Measurements from ENCODE around the gene TPSG1.
"Not testable (repeated sequence)": the region's sequence is repeated elsewhere in the genome, so short reads cannot be mapped to it uniquely, and the experiment has no call there.

TPSG1 gene

GRCh38 chr16:1260101-1260680, 35.1 kb upstream of the TPSG1 start:
- no peak for DNase-seq (ENCODE audit: low read depth)
- no peak overlapping the region for H3K4me3 ChIP-seq (ENCODE audit: low read depth, low read length)
- TF ChIP-seq CTCF (IDR thresholded peaks at IDR 0.05; ENCODE audit: low read depth, low read length, missing control alignments), result no peak

GRCh38 chr16:1259760-1260068, 34.6 kb upstream of the TPSG1 start:
- no peak for TF ChIP-seq CTCF (IDR thresholded peaks at IDR 0.05; ENCODE audit: low read depth, low read length, missing control alignments)
- no peak for DNase-seq (ENCODE audit: low read depth)
- no peak overlapping the region for H3K4me3 ChIP-seq (ENCODE audit: low read depth, low read length)

GRCh38 chr16:1258906-1259759, 34.1 kb upstream of the TPSG1 start:
- H3K4me3 ChIP-seq (ENCODE audit: low read depth, low read length), result no peak overlapping the region
- DNase-seq (ENCODE audit: low read depth), result no peak
- no peak for TF ChIP-seq CTCF (IDR thresholded peaks at IDR 0.05; ENCODE audit: low read depth, low read length, missing control alignments)

GRCh38 chr16:1258225-1258600, 33.1 kb upstream of the TPSG1 start:
- no peak for DNase-seq (ENCODE audit: low read depth)
- H3K4me3 ChIP-seq (ENCODE audit: low read depth, low read length), result no peak overlapping the region
- no peak for TF ChIP-seq CTCF (IDR thresholded peaks at IDR 0.05; ENCODE audit: low read depth, low read length, missing control alignments)

- no peak overlapping the region for H3K4me3 ChIP-seq (ENCODE audit: low read depth, low read length)
- no peak for TF ChIP-seq CTCF (IDR thresholded peaks at IDR 0.05; ENCODE audit: low read depth, low read length, missing control alignments)
- DNase-seq (ENCODE audit: low read depth), result no peak
Observed at GRCh38 chr16:1257561-1258224, 32.6 kb upstream of the TPSG1 start.

GRCh38 chr16:1256874-1257322, 31.8 kb upstream of the TPSG1 start:
- no peak for TF ChIP-seq CTCF (IDR thresholded peaks at IDR 0.05; ENCODE audit: low read depth, low read length, missing control alignments)
- no peak for DNase-seq (ENCODE audit: low read depth)
- H3K4me3 ChIP-seq (ENCODE audit: low read depth, low read length), result no peak overlapping the region

GRCh38 chr16:1256296-1256873, 31.3 kb upstream of the TPSG1 start:
- H3K4me3 ChIP-seq (ENCODE audit: low read depth, low read length); DNase-seq (ENCODE audit: low read depth): not testable (repeated sequence)

GRCh38 chr16:1255276-1256122, 30.4 kb upstream of the TPSG1 start, which contains the start of gene TPSD1:
TPSD1 (plus strand) TSS chr16:1256069; CDS start chr16:1256281, 212 bp downstream.
- DNase-seq (ENCODE audit: low read depth); H3K4me3 ChIP-seq (ENCODE audit: low read depth, low read length): not testable (repeated sequence)

GRCh38 chr16:1254821-1255220, 29.8 kb upstream of the TPSG1 start:
- not testable (repeated sequence) for DNase-seq (ENCODE audit: low read depth); H3K4me3 ChIP-seq (ENCODE audit: low read depth, low read length)
